ENCODE data around the gene RTEL1. TPM values are rescaled to one million over a fixed set of nuclear protein-coding genes. Genes with fewer than 3 reads are reported as not detected.
A peak's percentile ranks its signal among the peaks of the same experiment; 100 is the strongest.
"Not testable (repeated sequence)": the region's sequence is repeated elsewhere in the genome, so short reads cannot be mapped to it uniquely, and the experiment has no call there.

The RTEL1 gene
- total and polyA plus RNA-seq, 7 donors = 3.6 to 44.3 (median 22.4) TPM

DNA sequence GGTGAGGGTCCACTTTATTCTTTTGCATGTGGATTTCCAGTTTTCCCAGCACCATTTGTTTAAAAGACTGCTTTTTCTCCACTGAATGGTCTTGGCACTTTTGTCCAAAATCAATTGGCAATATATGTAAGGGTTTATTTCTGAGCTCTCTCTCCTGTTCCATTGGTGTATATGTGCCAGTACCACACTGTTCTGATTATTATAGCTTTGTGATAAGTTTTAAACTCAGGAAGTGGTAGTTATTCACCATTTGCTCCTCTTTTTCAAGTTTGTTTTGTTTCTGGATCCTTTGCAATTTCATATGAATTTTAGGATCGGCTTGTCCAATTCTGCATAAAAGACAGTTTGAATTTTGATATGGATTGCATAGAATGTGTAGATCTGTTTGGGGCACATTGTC is 54.1 kb downstream of the RTEL1 start:
- DNase-seq = no peak
- H3K27ac ChIP-seq = no peak overlapping the region
- intact Hi-C loops (cut with DNase I) = no loop called here
- no peak for TF ChIP-seq EP300 (IDR thresholded peaks at IDR 0.05)
- TF ChIP-seq POLR2AphosphoS5 (IDR thresholded peaks at IDR 0.05) = no peak
- TF ChIP-seq POLR2A (IDR thresholded peaks at IDR 0.05) = no peak
- TF ChIP-seq, protein P1, sequence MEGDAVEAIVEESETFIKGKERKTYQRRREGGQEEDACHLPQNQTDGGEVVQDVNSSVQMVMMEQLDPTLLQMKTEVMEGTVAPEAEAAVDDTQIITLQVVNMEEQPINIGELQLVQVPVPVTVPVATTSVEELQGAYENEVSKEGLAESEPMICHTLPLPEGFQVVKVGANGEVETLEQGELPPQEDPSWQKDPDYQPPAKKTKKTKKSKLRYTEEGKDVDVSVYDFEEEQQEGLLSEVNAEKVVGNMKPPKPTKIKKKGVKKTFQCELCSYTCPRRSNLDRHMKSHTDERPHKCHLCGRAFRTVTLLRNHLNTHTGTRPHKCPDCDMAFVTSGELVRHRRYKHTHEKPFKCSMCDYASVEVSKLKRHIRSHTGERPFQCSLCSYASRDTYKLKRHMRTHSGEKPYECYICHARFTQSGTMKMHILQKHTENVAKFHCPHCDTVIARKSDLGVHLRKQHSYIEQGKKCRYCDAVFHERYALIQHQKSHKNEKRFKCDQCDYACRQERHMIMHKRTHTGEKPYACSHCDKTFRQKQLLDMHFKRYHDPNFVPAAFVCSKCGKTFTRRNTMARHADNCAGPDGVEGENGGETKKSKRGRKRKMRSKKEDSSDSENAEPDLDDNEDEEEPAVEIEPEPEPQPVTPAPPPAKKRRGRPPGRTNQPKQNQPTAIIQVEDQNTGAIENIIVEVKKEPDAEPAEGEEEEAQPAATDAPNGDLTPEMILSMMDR (IDR thresholded peaks at IDR 0.05) = no peak
- no peak overlapping the region for H3K4me3 ChIP-seq
- WGBS, 2 donors = 95 to 99% methylated on average over 1 of the region's 1 CpG
- H3K9me3 ChIP-seq = peaks cover 0 to 4% (median 0%) of the 10 kb centered on the region in 4 donors
- peaks cover 0 to 16% (median 15%) of the 10 kb centered on the region in 4 donors for H3K4me1 ChIP-seq
- H3K36me3 ChIP-seq = peaks cover 0 to 75% (median 13%) of the 10 kb centered on the region in 4 donors
- H3K27me3 ChIP-seq = no peaks in the 10 kb centered on the region

DNA sequence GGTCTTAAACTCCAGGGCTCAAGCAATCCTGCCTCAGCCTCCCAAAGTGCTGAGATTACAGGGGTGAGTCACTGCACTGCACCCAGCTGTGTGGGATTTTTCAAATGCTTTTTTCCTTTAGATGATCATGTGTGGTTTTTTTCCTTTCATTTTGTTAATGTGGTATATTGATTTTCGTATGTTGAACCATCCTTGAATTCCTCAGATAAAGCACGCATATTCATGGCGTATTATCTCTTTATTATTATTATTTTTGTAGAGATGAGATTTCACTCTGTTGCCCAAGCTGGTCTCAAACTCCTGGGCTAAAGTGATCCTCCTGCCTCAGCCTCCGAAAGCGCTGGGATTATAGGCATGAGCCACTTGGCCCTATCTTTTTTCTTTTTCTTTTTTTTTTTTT is 56.7 kb downstream of the RTEL1 start:
- DNase-seq = no peak
- peaks cover 0 to 8% (median 2%) of the 10 kb centered on the region in 4 donors for H3K9me3 ChIP-seq
- TF ChIP-seq EP300 (IDR thresholded peaks at IDR 0.05) (no peak), POLR2A (IDR thresholded peaks at IDR 0.05) (no peak), POLR2AphosphoS5 (IDR thresholded peaks at IDR 0.05) (no peak)
- TF ChIP-seq, protein P1 (IDR thresholded peaks at IDR 0.05) = no peak
- H3K27ac ChIP-seq = no peak overlapping the region
- H3K4me1 ChIP-seq = no peaks in the 10 kb centered on the region
- H3K36me3 ChIP-seq = peaks cover 0 to 89% (median 14%) of the 10 kb centered on the region in 4 donors
- no peaks in the 10 kb centered on the region for H3K27me3 ChIP-seq
- intact Hi-C loops (cut with DNase I) = no loop called here
- H3K4me3 ChIP-seq = no peak overlapping the region
- WGBS, 2 donors = 97 to 99% methylated on average over 5 of the region's 5 CpGs

DNA sequence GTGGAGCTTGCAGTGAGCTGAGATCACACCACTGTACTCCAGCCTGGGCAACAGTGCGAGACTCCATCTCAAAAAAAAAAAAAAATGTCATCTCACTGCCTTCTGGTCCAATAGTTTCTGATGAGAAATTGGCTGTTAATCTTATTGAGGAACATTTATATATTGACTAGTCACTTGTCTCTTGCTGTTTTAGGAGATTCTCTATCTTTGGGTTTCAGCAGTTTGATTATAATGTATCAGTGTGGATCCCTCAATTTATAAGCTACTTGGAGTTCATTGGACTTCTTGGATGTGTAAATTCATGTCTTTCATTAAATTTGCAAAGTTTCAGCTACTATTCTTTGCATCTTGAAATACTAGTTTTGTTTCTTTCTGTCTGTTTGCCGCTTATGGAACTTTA is 60.9 kb downstream of the RTEL1 start:
- no peak overlapping the region for H3K27ac ChIP-seq
- no peak overlapping the region for H3K4me3 ChIP-seq
- DNase-seq = no peak
- H3K27me3 ChIP-seq = no peaks in the 10 kb centered on the region
- H3K36me3 ChIP-seq = peaks cover 0 to 68% (median 20%) of the 10 kb centered on the region in 4 donors
- intact Hi-C loops (cut with DNase I) = no loop called here
- TF ChIP-seq EP300 (IDR thresholded peaks at IDR 0.05) = no peak
- no peak for TF ChIP-seq POLR2A (IDR thresholded peaks at IDR 0.05)
- TF ChIP-seq POLR2AphosphoS5 (IDR thresholded peaks at IDR 0.05) = no peak
- TF ChIP-seq, protein P1 (IDR thresholded peaks at IDR 0.05) = no peak
- peaks cover 0 to 8% (median 2%) of the 10 kb centered on the region in 4 donors for H3K9me3 ChIP-seq
- WGBS, 2 donors = 96 to 98% methylated on average over 2 of the region's 2 CpGs
- no peaks in the 10 kb centered on the region for H3K4me1 ChIP-seq

DNA sequence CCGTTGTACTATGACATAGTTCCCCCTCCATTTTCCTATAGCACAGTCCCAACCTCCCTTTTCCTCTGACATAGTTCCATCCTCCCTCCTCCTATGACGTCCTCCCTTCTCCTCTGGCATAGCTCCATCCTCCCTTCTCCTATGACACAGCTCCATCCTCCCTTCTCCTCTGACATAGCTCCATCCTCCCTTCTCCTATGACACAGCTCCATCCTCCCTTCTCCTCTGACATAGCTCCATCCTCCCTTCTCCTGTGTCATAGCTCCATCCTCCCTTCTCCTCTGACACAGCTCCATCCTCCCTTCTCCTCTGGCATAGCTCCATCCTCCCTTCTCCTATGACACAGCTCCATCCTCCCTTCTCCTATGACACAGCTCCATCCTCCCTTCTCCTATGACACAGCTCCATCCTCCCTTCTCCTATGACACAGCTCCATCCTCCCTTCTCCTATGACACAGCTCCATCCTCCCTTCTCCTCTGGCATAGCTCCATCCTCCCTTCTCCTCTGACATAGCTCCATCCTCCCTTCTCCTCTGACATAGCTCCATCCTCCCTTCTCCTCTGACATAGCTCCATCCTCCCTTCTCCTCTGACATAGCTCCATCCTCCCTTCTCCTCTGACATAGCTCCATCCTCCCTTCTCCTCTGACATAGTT is 65.0 kb downstream of the RTEL1 start:
- H3K4me1 ChIP-seq; H3K4me3 ChIP-seq; DNase-seq; H3K27me3 ChIP-seq; intact Hi-C loops (cut with DNase I); H3K27ac ChIP-seq: not testable (repeated sequence)
- Histone ChIP-seq H3K36me3 (peaks cover 0 to 42% (median 12%) of the 10 kb centered on the region in 4 donors), H3K9me3 (peaks cover 0 to 12% (median 5%) of the 10 kb centered on the region in 4 donors)
- WGBS, 2 donors = 87 to 89% methylated on average over 2 of the region's 2 CpGs

DNA sequence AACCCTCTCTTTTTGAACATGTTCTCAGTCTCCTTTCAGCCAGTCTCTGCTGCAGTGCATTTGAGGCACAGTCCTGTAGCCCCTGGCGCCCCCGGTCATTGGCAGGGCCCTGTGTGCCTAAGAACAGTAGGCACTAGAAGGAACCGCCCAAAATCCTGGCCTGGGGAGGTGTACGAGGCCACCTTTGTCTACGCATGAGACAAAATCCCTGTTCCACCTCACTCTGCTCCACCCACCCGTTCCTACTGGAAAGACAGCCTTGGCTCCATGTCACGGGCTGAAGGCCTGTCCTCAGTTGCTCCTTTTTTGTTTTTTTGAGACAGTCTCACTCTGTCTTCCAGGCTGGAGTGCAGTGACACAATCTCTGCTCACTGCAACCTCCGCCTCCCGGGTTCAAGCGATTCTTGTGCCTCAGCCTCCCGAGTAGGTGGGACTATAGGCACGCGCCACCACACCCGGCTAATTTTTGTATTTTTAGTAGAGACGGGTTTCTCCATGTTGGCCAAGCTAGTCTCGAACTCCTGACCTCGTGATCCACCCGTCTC is 72.1 kb downstream of the RTEL1 start:
- H3K4me1 ChIP-seq; H3K27me3 ChIP-seq; intact Hi-C loops (cut with DNase I); H3K4me3 ChIP-seq; H3K9me3 ChIP-seq: not testable (repeated sequence)
- H3K27ac ChIP-seq = peak overlapping the region in 1 of 4 donors; percentile 2
- peak; percentile 38 for DNase-seq
- 76 to 89% methylated on average over 18 of the region's 18 CpGs for WGBS, 2 donors
- H3K36me3 ChIP-seq = peaks cover 3 to 27% (median 18%) of the 10 kb centered on the region in 4 donors
